HG03442 (cell line): ENCODE data around the gene CRHBP.
"Not testable (repeated sequence)": the region's sequence is repeated elsewhere in the genome, so short reads cannot be mapped to it uniquely, and the experiment has no call there.

Experiments used
- ATAC-seq: cut with Tn5 transposase; IDR thresholded peaks from one replicate; pipeline ENCODE4 v1.9.1; 2021; ENCODE audit warnings: mild to moderate bottlenecking, moderate library complexity; ENCODE audit not compliant: unreplicated experiment

Gene CRHBP, protein sequence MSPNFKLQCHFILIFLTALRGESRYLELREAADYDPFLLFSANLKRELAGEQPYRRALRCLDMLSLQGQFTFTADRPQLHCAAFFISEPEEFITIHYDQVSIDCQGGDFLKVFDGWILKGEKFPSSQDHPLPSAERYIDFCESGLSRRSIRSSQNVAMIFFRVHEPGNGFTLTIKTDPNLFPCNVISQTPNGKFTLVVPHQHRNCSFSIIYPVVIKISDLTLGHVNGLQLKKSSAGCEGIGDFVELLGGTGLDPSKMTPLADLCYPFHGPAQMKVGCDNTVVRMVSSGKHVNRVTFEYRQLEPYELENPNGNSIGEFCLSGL

GRCh38 chr5:76952795-76953536 is at the start of gene CRHBP:
Gene CRHBP, plus strand, starts transcription at chr5:76953045. Its CDS starts 90 bp downstream, at chr5:76953135.
- ATAC-seq = no peak

- no peak for ATAC-seq
These were observed 44.7 kb upstream of the CRHBP start for GRCh38 chr5:76908166-76908565.

- ATAC-seq = not testable (repeated sequence)
These were observed 42.4 kb upstream of the CRHBP start for GRCh38 chr5:76910344-76910933.

GRCh38 chr5:76914671-76915070 is 38.2 kb upstream of the CRHBP start:
- not testable (repeated sequence) for ATAC-seq

GRCh38 chr5:76918539-76918938 is 34.3 kb upstream of the CRHBP start:
- ATAC-seq = no peak

DNA sequence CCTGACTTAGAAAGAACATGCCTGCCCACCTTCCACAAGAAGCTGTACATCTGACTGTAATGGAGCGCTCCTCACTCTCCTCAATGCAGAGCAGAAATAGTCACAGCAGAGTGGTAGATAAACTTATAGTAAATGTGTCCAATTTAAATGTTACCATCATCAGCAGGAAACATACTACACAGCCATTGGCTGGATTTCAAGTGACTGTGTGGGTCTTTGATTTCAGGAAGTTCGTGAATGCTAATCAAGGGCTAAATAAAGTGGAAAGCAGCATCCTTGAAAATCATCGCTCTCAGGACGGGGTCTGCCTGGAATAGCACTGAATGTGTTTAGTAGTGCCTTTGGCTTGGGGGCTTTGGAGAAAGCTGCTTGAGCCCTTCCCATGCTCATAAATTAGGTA is 32.4 kb upstream of the CRHBP start:
- no peak for ATAC-seq

GRCh38 chr5:76926329-76927105 is 26.3 kb upstream of the CRHBP start:
- no peak for ATAC-seq

- ATAC-seq = no peak
These were observed 24.9 kb upstream of the CRHBP start for GRCh38 chr5:76927961-76928360.

DNA sequence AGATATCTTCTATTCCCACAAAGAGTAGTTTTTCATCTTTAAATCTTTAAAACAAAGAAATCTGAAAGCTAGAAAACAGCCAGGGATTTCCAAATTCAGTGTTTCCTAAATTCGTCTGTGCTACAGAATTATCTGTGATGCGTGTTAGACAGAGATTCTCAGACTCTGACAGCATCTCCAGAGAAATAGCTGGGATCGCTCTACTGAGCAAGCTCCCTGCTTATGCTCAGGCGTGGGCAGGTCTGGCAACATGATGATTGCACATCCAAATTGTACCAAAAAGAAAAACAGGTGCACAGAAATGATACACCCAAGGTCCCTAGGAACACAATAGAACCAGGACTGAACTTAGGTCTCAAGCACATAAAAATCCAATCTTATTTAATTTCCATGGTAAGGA is 22.8 kb upstream of the CRHBP start:
- no peak for ATAC-seq

GRCh38 chr5:76938177-76938576 is 14.7 kb upstream of the CRHBP start:
- ATAC-seq = no peak

GRCh38 chr5:76941000-76941399 is 11.8 kb upstream of the CRHBP start:
- no peak for ATAC-seq

DNA sequence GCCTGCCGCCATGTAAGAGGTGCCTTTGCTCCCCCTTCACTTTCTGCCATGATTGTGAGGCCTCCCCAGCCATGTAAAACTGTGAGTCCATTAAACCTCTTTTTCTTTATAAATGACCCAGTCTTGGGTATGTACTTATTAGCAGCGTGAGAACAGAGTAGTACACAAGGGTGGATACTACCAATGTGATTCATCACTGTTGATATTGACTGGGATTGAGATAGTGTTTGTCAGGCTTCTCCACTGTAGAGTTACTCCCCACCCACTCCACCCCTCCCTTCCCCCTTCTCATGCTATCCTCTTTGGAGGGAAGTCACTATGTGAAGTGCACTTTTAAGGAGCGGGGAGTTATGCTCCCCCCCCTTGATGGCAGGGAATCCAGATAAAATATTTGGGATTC is 11.4 kb upstream of the CRHBP start:
- ATAC-seq = no peak

DNA sequence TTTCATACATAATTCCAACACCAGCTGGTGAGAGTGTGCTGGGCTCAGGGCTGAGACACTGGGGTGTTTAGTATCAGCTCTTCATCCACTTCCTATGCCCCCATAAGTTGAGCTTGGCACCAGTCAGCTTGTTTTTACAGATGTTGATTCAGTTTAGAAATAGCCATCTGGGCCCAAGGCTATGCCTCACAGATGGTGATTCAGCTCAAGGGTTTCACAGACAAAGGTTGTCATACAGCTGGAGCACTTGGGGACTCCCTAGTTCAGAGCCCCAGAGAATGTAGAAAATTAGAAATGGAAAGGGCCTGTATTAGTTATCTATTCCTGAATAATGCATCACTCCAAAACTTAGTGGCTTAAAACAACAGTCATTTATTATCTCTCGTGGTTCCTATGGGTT is 10.3 kb upstream of the CRHBP start:
- no peak for ATAC-seq

- ATAC-seq = no peak
These were observed 9.8 kb upstream of the CRHBP start for GRCh38 chr5:76943006-76943405.

GRCh38 chr5:76944638-76945037 is 8.2 kb upstream of the CRHBP start:
- no peak for ATAC-seq

- ATAC-seq = not testable (repeated sequence)
These were observed 7.6 kb upstream of the CRHBP start for GRCh38 chr5:76945238-76945637.

- ATAC-seq = no peak
These were observed 6.8 kb upstream of the CRHBP start for GRCh38 chr5:76946090-76946489.

DNA sequence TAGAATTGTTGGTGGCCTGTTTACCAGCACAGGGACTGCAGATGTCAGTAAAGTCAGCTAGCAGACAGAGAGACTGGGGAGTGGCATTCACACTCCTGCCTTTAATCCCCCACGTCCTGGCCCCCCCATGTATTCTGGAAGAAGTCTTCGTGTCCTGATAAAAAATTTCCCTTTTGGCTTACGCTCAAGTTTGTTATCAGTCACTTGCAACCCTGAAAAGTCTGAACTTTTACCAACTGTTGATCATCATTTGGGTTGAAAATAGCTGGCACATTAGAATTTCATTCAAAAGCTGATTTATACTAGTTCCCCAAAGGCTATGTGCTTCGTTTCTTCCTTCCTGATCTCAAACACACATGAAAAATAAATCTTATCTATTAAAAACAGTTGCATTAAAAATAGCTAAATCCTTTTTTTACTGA is 5.8 kb upstream of the CRHBP start:
- ATAC-seq = no peak

DNA sequence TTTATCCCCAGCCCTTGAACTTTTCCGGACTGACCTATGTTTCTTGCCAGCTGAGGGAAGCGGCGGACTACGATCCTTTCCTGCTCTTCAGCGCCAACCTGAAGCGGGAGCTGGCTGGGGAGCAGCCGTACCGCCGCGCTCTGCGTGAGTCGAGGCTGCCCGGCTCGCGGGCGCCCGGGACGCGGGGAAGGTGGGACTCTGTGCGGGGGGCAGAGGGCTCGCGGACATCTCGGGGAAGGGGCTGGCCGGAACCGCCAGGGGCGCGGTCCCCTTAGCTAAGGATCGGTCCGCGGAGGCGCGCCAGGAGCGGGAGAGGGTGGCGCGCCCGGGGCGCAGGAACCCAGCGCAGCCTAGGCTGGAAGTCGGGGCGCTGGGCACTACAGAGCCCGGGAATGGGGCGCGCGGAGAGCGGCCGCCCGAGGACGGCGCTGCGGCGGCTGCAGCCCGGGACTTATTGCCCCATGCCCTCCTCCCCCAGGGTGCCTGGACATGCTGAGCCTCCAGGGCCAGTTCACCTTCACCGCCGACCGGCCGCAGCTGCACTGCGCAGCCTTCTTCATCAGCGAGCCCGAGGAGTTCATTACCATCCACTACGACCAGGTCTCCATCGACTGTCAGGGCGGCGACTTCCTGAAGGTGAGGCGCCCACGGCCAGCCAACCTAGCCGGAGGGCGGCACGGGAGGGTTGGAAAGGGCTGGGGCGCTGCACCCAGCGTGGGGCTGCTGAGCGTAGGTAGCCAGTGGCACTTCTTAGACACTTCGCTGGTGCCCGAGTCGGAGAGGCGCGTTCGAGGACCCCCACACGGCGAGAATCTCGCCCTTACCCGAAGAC is 922 bp downstream of the CRHBP start:
- no peak for ATAC-seq

- no peak for ATAC-seq
These were observed 1.5 kb downstream of the CRHBP start for GRCh38 chr5:76954383-76954763.
